OCI-LY1 (cell line): Measurements from ENCODE around the gene BIRC5.

ENCODE experiments used
- CTCF ChIP-seq: fragments of 200-600 bp; sonication (generic), shearing (Covaris generic); IDR thresholded peaks from 2 replicates; pipeline ENCODE4 v1.5.1; 2017; ENCODE audit warnings: mild to moderate bottlenecking, antibody characterized with exemption, low read length, moderate library complexity, mixed read lengths
- EZH2 ChIP-seq: fragments of 200-600 bp; sonication (generic), shearing (Covaris generic); IDR thresholded peaks from 2 replicates; pipeline ENCODE4 v1.8.0; 2017; ENCODE audit warnings: borderline replicate concordance, mixed run types, mild to moderate bottlenecking, antibody characterized with exemption, low read length, moderate library complexity, mixed read lengths

GRCh38 chr17:78168242-78168902 lies 45.7 kb upstream of the BIRC5 start, which contains the start of gene SYNGR2:
- no peak for TF ChIP-seq CTCF
- no peak for TF ChIP-seq EZH2
